Measurements from ENCODE around the gene NFIC.
"Not testable (repeated sequence)": the region's sequence is repeated elsewhere in the genome, so short reads cannot be mapped to it uniquely, and the experiment has no call there.

NFIC gene

GRCh38 chr19:3389446-3389778, 23.0 kb downstream of the NFIC start:
- Histone ChIP-seq H3K27me3 (replicated peaks; ENCODE audit: control insufficient read depth, insufficient read depth, low read length) (no peaks in the 10 kb centered on the region), H3K4me3 (replicated peaks; ENCODE audit: low read depth, low read length) (no peak overlapping the region), H3K36me3 (ENCODE audit: control insufficient read depth, insufficient read depth, low read length) (peaks cover 3% of the 10 kb centered on the region)
- no peak for DNase-seq (ENCODE audit: extremely low read depth, insufficient read length)
- no peak for TF ChIP-seq CTCF (IDR thresholded peaks at IDR 0.05; ENCODE audit: insufficient read depth, low read length, poor library complexity, severe bottlenecking)

GRCh38 chr19:3389876-3390371, 23.5 kb downstream of the NFIC start:
- Histone ChIP-seq H3K27me3 (replicated peaks; ENCODE audit: control insufficient read depth, insufficient read depth, low read length) (no peaks in the 10 kb centered on the region), H3K36me3 (ENCODE audit: control insufficient read depth, insufficient read depth, low read length) (peaks cover 3% of the 10 kb centered on the region), H3K4me3 (replicated peaks; ENCODE audit: low read depth, low read length) (no peak overlapping the region)
- no peak for TF ChIP-seq CTCF (IDR thresholded peaks at IDR 0.05; ENCODE audit: insufficient read depth, low read length, poor library complexity, severe bottlenecking)
- DNase-seq (ENCODE audit: extremely low read depth, insufficient read length): no peak

- H3K27me3 ChIP-seq (replicated peaks; ENCODE audit: control insufficient read depth, insufficient read depth, low read length); H3K4me3 ChIP-seq (replicated peaks; ENCODE audit: low read depth, low read length); H3K36me3 ChIP-seq (ENCODE audit: control insufficient read depth, insufficient read depth, low read length); DNase-seq (ENCODE audit: extremely low read depth, insufficient read length): not testable (repeated sequence)
These were observed 25.5 kb downstream of the NFIC start for GRCh38 chr19:3391911-3392310.

- TF ChIP-seq CTCF (IDR thresholded peaks at IDR 0.05; ENCODE audit: insufficient read depth, low read length, poor library complexity, severe bottlenecking): no peak
- no peaks in the 10 kb centered on the region for H3K27me3 ChIP-seq (replicated peaks; ENCODE audit: control insufficient read depth, insufficient read depth, low read length)
- H3K4me3 ChIP-seq (replicated peaks; ENCODE audit: low read depth, low read length): no peak overlapping the region
- H3K36me3 ChIP-seq (ENCODE audit: control insufficient read depth, insufficient read depth, low read length): peaks cover 3% of the 10 kb centered on the region
- DNase-seq (ENCODE audit: extremely low read depth, insufficient read length): no peak
These were observed 26.1 kb downstream of the NFIC start for GRCh38 chr19:3392480-3392879.

GRCh38 chr19:3396881-3397265, 30.5 kb downstream of the NFIC start:
- H3K36me3 ChIP-seq (ENCODE audit: control insufficient read depth, insufficient read depth, low read length): no peaks in the 10 kb centered on the region; the same call in none of the 2 replicates
- no peak for TF ChIP-seq CTCF (IDR thresholded peaks at IDR 0.05; ENCODE audit: insufficient read depth, low read length, poor library complexity, severe bottlenecking)
- H3K27me3 ChIP-seq (replicated peaks; ENCODE audit: control insufficient read depth, insufficient read depth, low read length): no peaks in the 10 kb centered on the region
- no peak for DNase-seq (ENCODE audit: extremely low read depth, insufficient read length)
- H3K4me3 ChIP-seq (replicated peaks; ENCODE audit: low read depth, low read length): no peak overlapping the region

GRCh38 chr19:3397266-3398022, 31.1 kb downstream of the NFIC start:
- Histone ChIP-seq H3K4me3 (replicated peaks; ENCODE audit: low read depth, low read length) (no peak overlapping the region), H3K36me3 (ENCODE audit: control insufficient read depth, insufficient read depth, low read length) (no peaks in the 10 kb centered on the region; the same call in none of the 2 replicates), H3K27me3 (replicated peaks; ENCODE audit: control insufficient read depth, insufficient read depth, low read length) (no peaks in the 10 kb centered on the region)
- TF ChIP-seq CTCF (IDR thresholded peaks at IDR 0.05; ENCODE audit: insufficient read depth, low read length, poor library complexity, severe bottlenecking): no peak
- no peak for DNase-seq (ENCODE audit: extremely low read depth, insufficient read length)
